ENCODE data around the gene KLHL21. TPM values are rescaled to one million over a fixed set of nuclear protein-coding genes. Genes with fewer than 3 reads are reported as not detected.
A peak's percentile ranks its signal among the peaks of the same experiment; 100 is the strongest.

The KLHL21 gene
- polyA plus RNA-seq, 2 of the 4 experiments (the other 2 are of a cell fraction): 3.3 to 10.5 TPM

DNA sequence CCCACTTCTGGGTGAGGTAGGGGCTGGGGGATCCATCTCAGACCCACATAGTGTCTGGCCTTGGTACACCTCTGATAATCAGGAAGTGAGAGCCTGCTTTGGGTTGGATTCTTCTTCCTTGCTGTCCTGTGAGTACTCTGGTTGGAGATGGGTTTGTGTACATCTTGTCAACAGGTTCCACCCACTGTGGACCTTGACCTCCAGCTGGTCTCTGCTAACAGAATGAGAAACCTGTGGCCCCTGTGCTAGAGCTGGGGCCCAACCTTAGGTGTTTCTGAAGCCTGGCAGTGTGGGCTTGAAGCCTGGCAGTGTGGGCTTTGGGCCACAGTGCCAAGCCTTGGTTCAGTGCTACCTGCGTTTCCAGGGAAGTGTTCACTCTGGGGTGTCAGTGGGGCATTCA is 20.3 kb downstream of the KLHL21 start:
- CTCF ChIA-PET: interaction anchor here (3.9 kb wide), 1 partner anchor 28 kb away, joined by 16 read pairs; the partner anchor contains the start of genes NOL9 and TAS1R1
- Histone ChIP-seq H3K4me2 (peak overlapping the region; percentile 92), H3K9me3 (no peaks in the 10 kb centered on the region), H3K4me3 (no peak overlapping the region), H3K27ac (no peak overlapping the region), H3K4me1 (peaks cover 25% of the 10 kb centered on the region)
- WGBS (ENCODE audit: missing lambda C conversion rate): 86% methylated on average over 1 of the region's 1 CpG
- ATAC-seq (no peak), DNase-seq (ENCODE audit: low read depth in 1 of 2, low spot score in 1 of 2) (peak in 1 of 2 experiments; percentile 47), FAIRE-seq (no peak)
- POLR2A ChIA-PET: no interaction called here
- TF ChIP-seq HMGXB4 (CRISPR knock-in tag; IDR thresholded peaks at IDR 0.05; ENCODE audit: borderline replicate concordance): no peak
- TF ChIP-seq MAZ (IDR thresholded peaks at IDR 0.05; ENCODE audit: borderline replicate concordance, low read depth, low read length): no peak
- no peak for TF ChIP-seq PHF8 (IDR thresholded peaks at IDR 0.05; ENCODE audit: borderline replicate concordance, low read depth)
- no peak for TF ChIP-seq ZFP36 (IDR thresholded peaks at IDR 0.05; ENCODE audit: borderline replicate concordance, partially characterized antibody)
- TF ChIP-seq POLR2AphosphoS2 (conservative IDR thresholded peaks at IDR 0.05; ENCODE audit: low read length): no peak
- no peak for TF ChIP-seq HOXB5 (CRISPR knock-in tag; IDR thresholded peaks at IDR 0.05)
- no peak for TF ChIP-seq ATOH8 (CRISPR knock-in tag; IDR thresholded peaks at IDR 0.05; ENCODE audit: low read depth)
- TF ChIP-seq CBX2 (IDR thresholded peaks at IDR 0.05; ENCODE audit: borderline replicate concordance, low read depth): no peak
- TF ChIP-seq, protein P1, sequence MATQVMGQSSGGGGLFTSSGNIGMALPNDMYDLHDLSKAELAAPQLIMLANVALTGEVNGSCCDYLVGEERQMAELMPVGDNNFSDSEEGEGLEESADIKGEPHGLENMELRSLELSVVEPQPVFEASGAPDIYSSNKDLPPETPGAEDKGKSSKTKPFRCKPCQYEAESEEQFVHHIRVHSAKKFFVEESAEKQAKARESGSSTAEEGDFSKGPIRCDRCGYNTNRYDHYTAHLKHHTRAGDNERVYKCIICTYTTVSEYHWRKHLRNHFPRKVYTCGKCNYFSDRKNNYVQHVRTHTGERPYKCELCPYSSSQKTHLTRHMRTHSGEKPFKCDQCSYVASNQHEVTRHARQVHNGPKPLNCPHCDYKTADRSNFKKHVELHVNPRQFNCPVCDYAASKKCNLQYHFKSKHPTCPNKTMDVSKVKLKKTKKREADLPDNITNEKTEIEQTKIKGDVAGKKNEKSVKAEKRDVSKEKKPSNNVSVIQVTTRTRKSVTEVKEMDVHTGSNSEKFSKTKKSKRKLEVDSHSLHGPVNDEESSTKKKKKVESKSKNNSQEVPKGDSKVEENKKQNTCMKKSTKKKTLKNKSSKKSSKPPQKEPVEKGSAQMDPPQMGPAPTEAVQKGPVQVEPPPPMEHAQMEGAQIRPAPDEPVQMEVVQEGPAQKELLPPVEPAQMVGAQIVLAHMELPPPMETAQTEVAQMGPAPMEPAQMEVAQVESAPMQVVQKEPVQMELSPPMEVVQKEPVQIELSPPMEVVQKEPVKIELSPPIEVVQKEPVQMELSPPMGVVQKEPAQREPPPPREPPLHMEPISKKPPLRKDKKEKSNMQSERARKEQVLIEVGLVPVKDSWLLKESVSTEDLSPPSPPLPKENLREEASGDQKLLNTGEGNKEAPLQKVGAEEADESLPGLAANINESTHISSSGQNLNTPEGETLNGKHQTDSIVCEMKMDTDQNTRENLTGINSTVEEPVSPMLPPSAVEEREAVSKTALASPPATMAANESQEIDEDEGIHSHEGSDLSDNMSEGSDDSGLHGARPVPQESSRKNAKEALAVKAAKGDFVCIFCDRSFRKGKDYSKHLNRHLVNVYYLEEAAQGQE (IDR thresholded peaks at IDR 0.05): no peak
- TF ChIP-seq, protein P2, sequence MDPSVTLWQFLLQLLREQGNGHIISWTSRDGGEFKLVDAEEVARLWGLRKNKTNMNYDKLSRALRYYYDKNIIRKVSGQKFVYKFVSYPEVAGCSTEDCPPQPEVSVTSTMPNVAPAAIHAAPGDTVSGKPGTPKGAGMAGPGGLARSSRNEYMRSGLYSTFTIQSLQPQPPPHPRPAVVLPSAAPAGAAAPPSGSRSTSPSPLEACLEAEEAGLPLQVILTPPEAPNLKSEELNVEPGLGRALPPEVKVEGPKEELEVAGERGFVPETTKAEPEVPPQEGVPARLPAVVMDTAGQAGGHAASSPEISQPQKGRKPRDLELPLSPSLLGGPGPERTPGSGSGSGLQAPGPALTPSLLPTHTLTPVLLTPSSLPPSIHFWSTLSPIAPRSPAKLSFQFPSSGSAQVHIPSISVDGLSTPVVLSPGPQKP (IDR thresholded peaks at IDR 0.05; ENCODE audit: low read depth, low read length): no peak
- TF ChIP-seq CHD2 (IDR thresholded peaks at IDR 0.05; ENCODE audit: low read length, partially characterized antibody): no peak
- TF ChIP-seq, protein P3, sequence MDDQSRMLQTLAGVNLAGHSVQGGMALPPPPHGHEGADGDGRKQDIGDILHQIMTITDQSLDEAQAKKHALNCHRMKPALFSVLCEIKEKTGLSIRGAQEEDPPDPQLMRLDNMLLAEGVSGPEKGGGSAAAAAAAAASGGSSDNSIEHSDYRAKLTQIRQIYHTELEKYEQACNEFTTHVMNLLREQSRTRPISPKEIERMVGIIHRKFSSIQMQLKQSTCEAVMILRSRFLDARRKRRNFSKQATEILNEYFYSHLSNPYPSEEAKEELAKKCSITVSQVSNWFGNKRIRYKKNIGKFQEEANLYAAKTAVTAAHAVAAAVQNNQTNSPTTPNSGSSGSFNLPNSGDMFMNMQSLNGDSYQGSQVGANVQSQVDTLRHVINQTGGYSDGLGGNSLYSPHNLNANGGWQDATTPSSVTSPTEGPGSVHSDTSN (IDR thresholded peaks at IDR 0.05): no peak
- no peak for TF ChIP-seq EP300 (IDR thresholded peaks at IDR 0.05)
- TF ChIP-seq KDM1A (IDR thresholded peaks at IDR 0.05; ENCODE audit: low read depth): no peak
- TF ChIP-seq SMC3 (IDR thresholded peaks at IDR 0.05): no peak
- no peak for TF ChIP-seq HOXA7 (CRISPR knock-in tag; IDR thresholded peaks at IDR 0.05)
- TF ChIP-seq, protein P4, sequence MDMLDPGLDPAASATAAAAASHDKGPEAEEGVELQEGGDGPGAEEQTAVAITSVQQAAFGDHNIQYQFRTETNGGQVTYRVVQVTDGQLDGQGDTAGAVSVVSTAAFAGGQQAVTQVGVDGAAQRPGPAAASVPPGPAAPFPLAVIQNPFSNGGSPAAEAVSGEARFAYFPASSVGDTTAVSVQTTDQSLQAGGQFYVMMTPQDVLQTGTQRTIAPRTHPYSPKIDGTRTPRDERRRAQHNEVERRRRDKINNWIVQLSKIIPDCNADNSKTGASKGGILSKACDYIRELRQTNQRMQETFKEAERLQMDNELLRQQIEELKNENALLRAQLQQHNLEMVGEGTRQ (IDR thresholded peaks at IDR 0.05): no peak

Measured in A549 (cell line).